Mesangial cell (primary cell): ENCODE measurements around the gene TIMELESS. TPM values are rescaled to one million over a fixed set of nuclear protein-coding genes. Genes with fewer than 3 reads are reported as not detected.

ENCODE experiments used
- total RNA-seq: library from RNA; depleted of rRNA; stranded (reverse); fragments of >200 nt; gene quantifications from 2 replicates; pipeline ENCODE4 v1.2.3, GENCODE V29; 2015

Gene TIMELESS, protein sequence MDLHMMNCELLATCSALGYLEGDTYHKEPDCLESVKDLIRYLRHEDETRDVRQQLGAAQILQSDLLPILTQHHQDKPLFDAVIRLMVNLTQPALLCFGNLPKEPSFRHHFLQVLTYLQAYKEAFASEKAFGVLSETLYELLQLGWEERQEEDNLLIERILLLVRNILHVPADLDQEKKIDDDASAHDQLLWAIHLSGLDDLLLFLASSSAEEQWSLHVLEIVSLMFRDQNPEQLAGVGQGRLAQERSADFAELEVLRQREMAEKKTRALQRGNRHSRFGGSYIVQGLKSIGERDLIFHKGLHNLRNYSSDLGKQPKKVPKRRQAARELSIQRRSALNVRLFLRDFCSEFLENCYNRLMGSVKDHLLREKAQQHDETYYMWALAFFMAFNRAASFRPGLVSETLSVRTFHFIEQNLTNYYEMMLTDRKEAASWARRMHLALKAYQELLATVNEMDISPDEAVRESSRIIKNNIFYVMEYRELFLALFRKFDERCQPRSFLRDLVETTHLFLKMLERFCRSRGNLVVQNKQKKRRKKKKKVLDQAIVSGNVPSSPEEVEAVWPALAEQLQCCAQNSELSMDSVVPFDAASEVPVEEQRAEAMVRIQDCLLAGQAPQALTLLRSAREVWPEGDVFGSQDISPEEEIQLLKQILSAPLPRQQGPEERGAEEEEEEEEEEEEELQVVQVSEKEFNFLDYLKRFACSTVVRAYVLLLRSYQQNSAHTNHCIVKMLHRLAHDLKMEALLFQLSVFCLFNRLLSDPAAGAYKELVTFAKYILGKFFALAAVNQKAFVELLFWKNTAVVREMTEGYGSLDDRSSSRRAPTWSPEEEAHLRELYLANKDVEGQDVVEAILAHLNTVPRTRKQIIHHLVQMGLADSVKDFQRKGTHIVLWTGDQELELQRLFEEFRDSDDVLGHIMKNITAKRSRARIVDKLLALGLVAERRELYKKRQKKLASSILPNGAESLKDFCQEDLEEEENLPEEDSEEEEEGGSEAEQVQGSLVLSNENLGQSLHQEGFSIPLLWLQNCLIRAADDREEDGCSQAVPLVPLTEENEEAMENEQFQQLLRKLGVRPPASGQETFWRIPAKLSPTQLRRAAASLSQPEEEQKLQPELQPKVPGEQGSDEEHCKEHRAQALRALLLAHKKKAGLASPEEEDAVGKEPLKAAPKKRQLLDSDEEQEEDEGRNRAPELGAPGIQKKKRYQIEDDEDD
- 6.5 and 33.7 TPM in 2 replicates for total RNA-seq

DNA sequence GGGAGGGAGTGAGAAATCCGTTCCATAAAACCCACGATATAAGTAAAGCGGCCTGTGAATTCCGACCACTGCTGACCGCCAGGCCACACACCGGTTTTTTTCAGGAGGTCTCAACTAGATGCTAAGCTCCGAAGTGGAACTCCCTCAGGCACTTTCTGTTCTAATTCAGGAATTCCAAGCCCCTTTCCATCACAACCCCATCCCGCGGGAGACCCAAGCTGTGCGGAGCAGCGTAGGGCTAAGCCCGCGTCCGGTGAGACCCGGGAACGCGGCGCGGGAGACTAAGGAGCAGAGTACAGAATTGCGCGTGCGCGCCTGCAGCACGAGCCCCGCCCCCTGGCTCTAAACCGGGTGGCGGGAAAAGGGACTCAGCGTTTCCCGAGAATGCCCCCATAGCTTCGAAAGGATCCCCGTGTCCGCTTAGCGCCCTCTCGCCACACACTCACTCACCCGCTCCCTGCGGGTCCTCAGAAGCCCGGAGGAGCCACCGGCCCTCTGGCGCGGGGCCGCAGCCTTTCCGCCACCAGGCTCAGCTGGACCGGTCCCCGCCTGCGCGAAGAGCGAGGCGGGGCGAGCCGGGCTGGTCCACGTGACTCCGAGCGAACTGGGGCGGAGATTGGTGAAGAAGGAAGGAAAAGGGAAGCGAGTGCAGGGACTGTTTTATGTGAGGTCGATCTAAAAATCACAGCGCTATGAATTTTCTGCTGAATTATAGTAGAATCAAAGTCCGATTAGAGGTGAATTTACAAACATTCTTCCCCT lies at the start of gene TIMELESS:
TIMELESS (minus strand) TSS at position 567 of the 762 bp plus-strand sequence. CDS start 15,256 bp downstream, outside the sequence.

DNA sequence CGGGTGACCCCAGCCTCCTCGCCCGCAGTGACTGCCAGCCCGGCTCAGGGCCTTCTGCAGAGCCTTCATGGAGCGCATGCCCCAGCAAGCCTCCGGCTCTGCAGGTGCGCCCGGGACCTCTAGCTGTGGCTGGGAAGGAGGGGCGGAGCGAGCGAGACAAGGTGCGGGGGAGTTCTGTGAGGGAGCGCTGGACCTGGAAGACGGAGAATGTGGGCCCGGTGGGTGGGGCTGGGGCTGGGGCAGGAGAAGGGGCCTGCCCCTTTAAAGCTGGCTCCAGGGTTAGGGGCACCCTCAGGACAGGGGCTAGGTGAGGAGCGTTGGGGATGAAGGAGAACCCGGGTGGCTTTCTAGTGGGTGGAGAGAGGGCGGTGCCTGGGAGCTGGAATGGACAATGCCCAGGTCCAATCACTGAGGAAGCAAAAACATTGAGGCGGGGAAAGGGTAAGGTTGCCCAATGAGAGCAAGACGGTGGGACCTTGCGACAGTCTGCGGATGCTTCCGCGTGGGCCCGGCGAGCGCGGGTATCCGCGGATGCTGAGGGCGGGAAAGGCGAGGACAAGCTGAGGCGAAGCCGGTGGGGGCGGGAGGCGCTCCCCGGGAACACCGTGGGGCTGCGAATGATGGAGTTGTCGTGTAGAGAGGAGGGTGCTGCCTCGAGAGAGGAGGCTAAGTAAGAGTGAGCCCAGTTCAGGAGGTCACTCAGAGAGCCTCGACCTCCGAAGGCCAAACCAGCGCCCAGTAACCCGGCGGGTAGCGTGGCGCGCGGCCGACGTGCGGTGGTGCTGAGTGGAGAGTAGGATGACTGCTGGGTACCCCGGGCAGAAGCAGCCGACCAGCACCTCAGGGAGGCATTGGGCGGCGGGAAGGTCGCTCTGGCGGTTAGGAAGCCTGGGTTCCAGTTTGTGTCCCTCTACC lies 39.1 kb upstream of the TIMELESS start, which contains the start of gene GLS2:
GLS2 (minus strand) TSS at position 121 of the 915 bp plus-strand sequence; CDS start at position 78, 43 bp downstream.

DNA sequence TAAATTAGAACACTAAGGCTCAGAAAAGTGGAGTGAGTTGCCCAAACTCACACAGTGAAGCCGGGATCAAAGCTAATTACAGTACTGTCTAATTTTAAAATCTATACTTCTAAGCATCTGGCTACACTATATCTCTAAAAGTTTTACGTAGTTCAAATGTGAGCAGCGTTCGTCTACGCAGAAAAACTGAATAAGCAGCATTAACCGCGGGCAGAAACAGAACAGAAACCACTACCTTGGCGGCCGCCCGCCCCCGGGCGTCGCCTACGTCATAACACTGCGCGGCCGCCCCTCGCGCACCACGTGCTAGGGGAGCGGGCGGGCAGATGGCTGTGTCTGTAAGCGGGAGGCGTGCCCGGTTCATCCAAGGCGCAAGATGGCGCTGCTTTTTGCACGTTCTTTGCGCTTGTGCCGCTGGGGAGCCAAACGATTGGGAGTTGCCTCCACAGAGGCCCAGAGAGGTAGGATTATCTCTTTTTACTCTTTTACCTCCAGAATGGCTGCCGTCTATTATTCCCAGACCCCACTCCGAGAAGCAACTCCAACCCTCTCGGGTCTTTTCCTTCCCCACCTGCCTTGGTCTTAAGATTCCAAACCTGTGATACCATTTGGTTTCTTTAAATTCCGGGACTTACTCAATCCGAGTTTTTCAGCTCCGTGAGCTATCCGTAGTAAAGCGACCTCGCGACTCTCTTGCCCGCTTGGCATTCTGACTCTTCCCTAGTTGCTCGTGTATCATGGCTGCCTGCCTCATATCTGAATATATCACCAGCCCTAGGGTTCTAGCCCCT lies 19.2 kb upstream of the TIMELESS start, which contains the start of gene SPRYD4:
SPRYD4 (plus strand) TSS at position 363 of the 791 bp plus-strand sequence; CDS start at position 377, 14 bp downstream.

DNA sequence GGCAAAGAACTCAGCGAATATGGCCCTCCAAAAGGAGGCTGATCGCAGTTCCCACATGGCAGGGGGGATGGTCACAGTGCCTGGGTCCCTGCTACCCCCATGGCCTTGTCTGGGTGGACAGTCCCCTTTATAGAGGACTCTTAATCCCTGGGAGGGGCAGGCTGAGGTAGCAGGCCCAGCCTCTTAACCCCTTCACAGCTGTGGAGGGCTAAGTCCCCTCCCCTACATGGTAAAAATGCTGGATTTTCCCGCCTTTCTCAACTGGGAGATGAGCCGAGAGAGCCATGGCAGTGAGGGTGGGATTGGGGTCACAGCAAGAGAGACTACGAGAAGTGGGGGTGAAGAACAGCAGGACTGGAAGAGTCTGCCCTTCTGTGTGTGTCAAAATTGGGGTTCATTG lies 5.3 kb upstream of the TIMELESS start, which contains the start of gene MIP:
MIP (minus strand) TSS at position 101 of the 400 bp plus-strand sequence; CDS start at position 57, 44 bp downstream.

Other genes with a start within 250 kb of the TIMELESS start
- 53.6 and 72.0 TPM in 2 replicates for gene RNF41, start 227.5 kb downstream of the TIMELESS start, total RNA-seq
- 30.0 and 48.1 TPM in 2 replicates for gene NABP2, start 225.1 kb downstream of the TIMELESS start, total RNA-seq
- not detected in 2 replicates for gene SLC39A5, start 219.4 kb downstream of the TIMELESS start, total RNA-seq
- gene ANKRD52, start 191.0 kb downstream of the TIMELESS start, total RNA-seq = 42.3 and 54.6 TPM in 2 replicates
- 9.6 and 9.8 TPM in 2 replicates for gene COQ10A, start 182.5 kb downstream of the TIMELESS start, total RNA-seq
- gene CS, start 149.1 kb downstream of the TIMELESS start, total RNA-seq = 130 and 148 TPM in 2 replicates
- gene CNPY2, start 133.4 kb downstream of the TIMELESS start, total RNA-seq = 75.3 and 76.6 TPM in 2 replicates
- gene PAN2, start 115.4 kb downstream of the TIMELESS start, total RNA-seq = 15.6 and 21.6 TPM in 2 replicates
- gene IL23A, start 110.5 kb downstream of the TIMELESS start, total RNA-seq = 1.1 and 1.5 TPM in 2 replicates
- 53.4 and 121 TPM in 2 replicates for gene STAT2, start 89.3 kb downstream of the TIMELESS start, total RNA-seq
- gene APOF, start 86.6 kb downstream of the TIMELESS start, total RNA-seq = not detected in 2 replicates
- gene MIP, start 5.2 kb upstream of the TIMELESS start, total RNA-seq = 0.98 TPM in 1 of 2 replicates, not detected in the other
- gene SPRYD4, start 19.2 kb upstream of the TIMELESS start, total RNA-seq = 1.5 and 1.6 TPM in 2 replicates
- gene GLS2, start 38.7 kb upstream of the TIMELESS start, total RNA-seq = 1.1 and 2.2 TPM in 2 replicates
- 29.7 and 39.7 TPM in 2 replicates for gene RBMS2, start 72.4 kb upstream of the TIMELESS start, total RNA-seq
- gene BAZ2A, start 180.9 kb upstream of the TIMELESS start, total RNA-seq = 55.1 and 79.5 TPM in 2 replicates
- 366 and 495 TPM in 2 replicates for gene ATP5F1B, start 196.6 kb upstream of the TIMELESS start, total RNA-seq
- gene PTGES3, start 238.9 kb upstream of the TIMELESS start, total RNA-seq = 48.4 and 121 TPM in 2 replicates